Measurements from ENCODE around the gene ZNF197.
"Not testable (repeated sequence)": the region's sequence is repeated elsewhere in the genome, so short reads cannot be mapped to it uniquely, and the experiment has no call there.

Gene ZNF197

GRCh38 chr3:44666346-44666745 is 41.5 kb downstream of the ZNF197 start:
- H3K4me3 ChIP-seq (ENCODE audit: low read length), result no peak overlapping the region
- no peak for TF ChIP-seq CTCF (conservative IDR thresholded peaks at IDR 0.05; ENCODE audit: low read length)
- DNase-seq (ENCODE audit: low read depth), result no peak

- no peak overlapping the region for H3K4me3 ChIP-seq (ENCODE audit: low read length)
- DNase-seq (ENCODE audit: low read depth), result no peak
- no peak for TF ChIP-seq CTCF (conservative IDR thresholded peaks at IDR 0.05; ENCODE audit: low read length)
These were observed 44.9 kb downstream of the ZNF197 start for GRCh38 chr3:44669760-44670159.

DNA sequence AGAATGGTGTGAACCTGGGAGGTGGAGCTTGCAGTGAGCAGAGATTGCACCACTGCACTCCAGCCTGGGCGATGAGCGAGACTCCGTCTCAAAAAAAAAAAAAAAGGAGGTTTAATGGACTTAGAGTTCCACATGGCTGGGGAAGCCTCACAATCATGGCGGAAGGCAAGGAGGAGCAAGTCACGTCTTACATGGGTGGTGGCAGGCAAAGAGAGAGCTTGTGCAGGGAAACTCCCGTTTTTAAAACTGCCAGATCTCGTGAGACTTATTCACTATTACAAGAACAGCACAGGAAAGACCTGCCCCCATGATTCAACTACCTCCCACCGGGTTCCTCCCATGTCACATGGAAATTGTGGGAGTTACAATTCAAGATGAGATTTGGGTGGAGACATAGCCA is 48.6 kb downstream of the ZNF197 start:
- not testable (repeated sequence) for H3K4me3 ChIP-seq (ENCODE audit: low read length); DNase-seq (ENCODE audit: low read depth)

- TF ChIP-seq CTCF (conservative IDR thresholded peaks at IDR 0.05; ENCODE audit: low read length), result no peak
- H3K4me3 ChIP-seq (ENCODE audit: low read length), result no peak overlapping the region
- DNase-seq (ENCODE audit: low read depth), result no peak
These were observed 49.4 kb downstream of the ZNF197 start for GRCh38 chr3:44674211-44674610.

GRCh38 chr3:44678480-44679116 is 53.8 kb downstream of the ZNF197 start:
- no peak for DNase-seq (ENCODE audit: low read depth)
- no peak overlapping the region for H3K4me3 ChIP-seq (ENCODE audit: low read length)
- no peak for TF ChIP-seq CTCF (conservative IDR thresholded peaks at IDR 0.05; ENCODE audit: low read length)

DNA sequence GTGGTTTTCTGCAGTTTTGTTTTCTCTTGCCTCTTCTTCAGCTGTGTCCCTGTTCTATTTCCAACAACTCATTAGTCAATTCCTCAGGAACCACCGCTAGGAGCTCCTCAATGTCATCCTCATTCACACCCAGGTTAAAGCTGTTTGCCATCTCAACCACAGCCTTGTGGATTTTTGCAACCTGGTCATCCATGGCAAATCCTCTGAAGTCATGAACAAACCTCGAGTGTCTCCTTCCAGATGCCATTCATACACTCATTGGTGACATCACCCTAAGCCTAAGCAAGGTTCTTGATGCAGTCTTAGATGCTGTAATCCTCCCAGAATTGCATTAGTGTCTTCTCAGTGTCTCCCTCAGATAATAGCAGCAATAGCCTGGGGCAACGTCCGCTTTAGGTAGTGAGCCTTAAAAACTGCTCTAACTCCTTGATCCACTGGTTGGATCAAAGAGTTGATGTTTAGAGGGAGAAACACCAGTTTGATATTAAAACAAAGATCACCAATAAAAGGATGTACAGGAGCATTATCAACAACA is 56.2 kb downstream of the ZNF197 start:
- peak; percentile 21 for DNase-seq (ENCODE audit: low read depth)
- no peak for TF ChIP-seq CTCF (conservative IDR thresholded peaks at IDR 0.05; ENCODE audit: low read length)
- no peak overlapping the region for H3K4me3 ChIP-seq (ENCODE audit: low read length)

GRCh38 chr3:44682182-44682896 is 57.5 kb downstream of the ZNF197 start:
- DNase-seq (ENCODE audit: low read depth), result peak; percentile 90
- no peak overlapping the region for H3K4me3 ChIP-seq (ENCODE audit: low read length)
- no peak for TF ChIP-seq CTCF (conservative IDR thresholded peaks at IDR 0.05; ENCODE audit: low read length)
